A549 (cell line): ENCODE results near the gene TTF2. TPM values are rescaled to one million over a fixed set of nuclear protein-coding genes. Genes with fewer than 3 reads are reported as not detected.

Experiments used
- ATAC-seq, 2 experiments: fragments of 200-7000 bp in 1 of 2; fragments of >200 bp in 1 of 2; cut with Nextera tagmentation in 1 of 2; cut with Tn5 transposase in 1 of 2; 3 replicates each; pipeline versions ENCODE4 v1.8.0 to v1.9.1; 2018 to 2020; ENCODE audit warnings: mild to moderate bottlenecking in 1 of 2, moderate library complexity in 1 of 2
- CTCF ChIA-PET: fragments of 300-600 bp; sonication (Branson Sonifier 250); formaldehyde crosslinking; extraction: SDS; loops from one replicate; lab custom pipeline; 2021; ENCODE audit warnings: antibody characterized with exemption, inconsistent platforms; lab: Yijun Ruan, JAX
- POLR2A ChIA-PET: fragments of 350-600 bp; formaldehyde crosslinking; extraction: SDS; loops from one replicate; lab custom pipeline; 2021; ENCODE audit warnings: antibody characterized with exemption, inconsistent platforms; lab: Yijun Ruan, JAX
- DNase-seq, 2 experiments: peaks; one replicate each; pipeline versions ENCODE4 v3.0.0 to v3.0.0-alpha.2; 2011 to 2016; ENCODE audit warnings: low read depth in 1 of 2, low spot score in 1 of 2
- FAIRE-seq: peaks from 2 replicates; lab custom pipeline; 2011; peaks lifted over from hg19 to GRCh38; lab: Jason Lieb, UNC
- H3K27ac ChIP-seq, 2 experiments: fragments of >200 bp; sonication (Bioruptor Twin); formaldehyde crosslinking; 3 replicates each; pipeline ENCODE4 v1.5.1; 2016 to 2017
- H3K4me1 ChIP-seq: fragments of >200 bp; sonication (Bioruptor Twin); formaldehyde crosslinking; 3 replicates; pipeline ENCODE4 v1.6.1; 2016
- H3K4me2 ChIP-seq: fragments of >200 bp; sonication (Bioruptor Twin); formaldehyde crosslinking; 3 replicates; pipeline ENCODE4 v1.6.1; 2016
- H3K4me3 ChIP-seq: fragments of >200 bp; sonication (Bioruptor Twin); formaldehyde crosslinking; 3 replicates; pipeline ENCODE4 v1.5.1; 2016
- H3K9me3 ChIP-seq: fragments of >200 bp; sonication (Bioruptor Twin); formaldehyde crosslinking; 3 replicates; pipeline ENCODE4 v1.6.1; 2016
- BHLHE40 ChIP-seq: IDR thresholded peaks from 2 replicates; pipeline ENCODE4 v1.6.1; 2012; ENCODE audit warnings: low read depth, low read length, inconsistent platforms
- CBX8 ChIP-seq: fragments of 200-600 bp; sonication (generic); IDR thresholded peaks from 2 replicates; pipeline ENCODE4 v1.6.1; 2016
- CHD2 ChIP-seq: fragments of 150-350 bp; IDR thresholded peaks from 2 replicates; pipeline ENCODE4 v1.6.1; 2014; ENCODE audit warnings: low read length; ENCODE audit not compliant: partially characterized antibody
- CHD4 ChIP-seq: fragments of 200-600 bp; sonication (generic); IDR thresholded peaks from 2 replicates; pipeline ENCODE4 v1.6.1; 2016; ENCODE audit warnings: antibody characterized with exemption, mild to moderate bottlenecking, borderline replicate concordance
- E2F6 ChIP-seq: IDR thresholded peaks from 2 replicates; pipeline ENCODE4 v1.6.1; 2012; ENCODE audit warnings: low read depth, borderline replicate concordance
- EP300 ChIP-seq, 2 experiments: fragments of >200 bp; sonication (Bioruptor Twin); formaldehyde crosslinking; IDR thresholded peaks; 2 replicates in 1 of 2; 3 replicates in 1 of 2; pipeline ENCODE4 v1.6.1; 2016 to 2017
- FOSB ChIP-seq: fragments of 250-450 bp; sonication (Bioruptor Pico); IDR thresholded peaks from 2 replicates; pipeline ENCODE4 v1.5.0; 2020; ENCODE audit warnings: mild to moderate bottlenecking, moderate library complexity
- FOXS1 ChIP-seq: fragments of 250-450 bp; sonication (Bioruptor Pico); IDR thresholded peaks from 2 replicates; pipeline ENCODE4 v1.5.0; 2020; ENCODE audit warnings: mild to moderate bottlenecking, moderate library complexity
- HOXA7 ChIP-seq: fragments of 250-450 bp; sonication (Bioruptor Pico); IDR thresholded peaks from 2 replicates; pipeline ENCODE4 v1.5.0; 2020; ENCODE audit warnings: mild to moderate bottlenecking, moderate library complexity
- HOXB13 ChIP-seq: fragments of 250-450 bp; sonication (Bioruptor Pico); IDR thresholded peaks from 2 replicates; pipeline ENCODE4 v1.5.0; 2020; ENCODE audit warnings: low read depth, mild to moderate bottlenecking, moderate library complexity
- JUNB ChIP-seq: fragments of >200 bp; sonication (Bioruptor Twin); formaldehyde crosslinking; IDR thresholded peaks from 2 replicates; pipeline ENCODE4 v1.6.1; 2016
- KDM5A ChIP-seq: fragments of 200-600 bp; sonication (generic); IDR thresholded peaks from 2 replicates; pipeline ENCODE4 v1.6.1; 2016; ENCODE audit warnings: antibody characterized with exemption, mild to moderate bottlenecking
- MAFK ChIP-seq: fragments of 450-650 bp; IDR thresholded peaks from 2 replicates; pipeline ENCODE4 v1.6.1; 2014; ENCODE audit not compliant: partially characterized antibody
- NFE2L2 ChIP-seq: fragments of 150-350 bp; conservative IDR thresholded peaks from 2 replicates; pipeline ENCODE4 v1.6.1; 2014; ENCODE audit warnings: low read length
- NPAS2 ChIP-seq: fragments of 250-450 bp; sonication (Bioruptor Pico); IDR thresholded peaks from 2 replicates; pipeline ENCODE4 v1.8.0; 2022; ENCODE audit warnings: mild to moderate bottlenecking, moderate library complexity, borderline replicate concordance
- PHF8 ChIP-seq: fragments of 200-600 bp; sonication (generic); IDR thresholded peaks from 2 replicates; pipeline ENCODE4 v1.6.1; 2016; ENCODE audit warnings: low read depth, mild to moderate bottlenecking, antibody characterized with exemption, moderate library complexity, borderline replicate concordance
- RAD21 ChIP-seq, 2 experiments: fragments of >200 bp in 1 of 2; sonication (Bioruptor Twin) in 1 of 2; formaldehyde crosslinking in 1 of 2; IDR thresholded peaks in 1 of 2; conservative IDR thresholded peaks in 1 of 2; 2 replicates in 1 of 2; 3 replicates in 1 of 2; pipeline ENCODE4 v1.6.1; 2012 to 2018; ENCODE audit warnings: inconsistent platforms in 1 of 2
- RARB ChIP-seq: fragments of 250-450 bp; sonication (Bioruptor Pico); IDR thresholded peaks from 2 replicates; pipeline ENCODE4 v1.8.0; 2021; ENCODE audit warnings: mild to moderate bottlenecking, moderate library complexity
- REST ChIP-seq: fragments of 200-600 bp; sonication (generic); IDR thresholded peaks from 2 replicates; pipeline ENCODE4 v1.6.1; 2016; ENCODE audit warnings: antibody characterized with exemption, mild to moderate bottlenecking, moderate library complexity
- RFX5 ChIP-seq: fragments of 450-650 bp; IDR thresholded peaks from 2 replicates; pipeline ENCODE4 v1.7.1; 2014; ENCODE audit warnings: antibody characterized with exemption, mild to moderate bottlenecking, moderate library complexity
- RNF2 ChIP-seq: fragments of 200-600 bp; sonication (generic); IDR thresholded peaks from 2 replicates; pipeline ENCODE4 v1.6.1; 2016; ENCODE audit warnings: low read depth, mild to moderate bottlenecking, antibody characterized with exemption, moderate library complexity, borderline replicate concordance
- TFCP2L1 ChIP-seq: fragments of 250-450 bp; sonication (Bioruptor Pico); IDR thresholded peaks from 2 replicates; pipeline ENCODE4 v1.5.0; 2021; ENCODE audit warnings: mild to moderate bottlenecking
- TP53 ChIP-seq: fragments of 250-450 bp; sonication (Bioruptor Pico); IDR thresholded peaks from 2 replicates; pipeline ENCODE4 v1.5.0; 2021; ENCODE audit warnings: mild to moderate bottlenecking, moderate library complexity
- ZC3H11A ChIP-seq: fragments of 450-650 bp; IDR thresholded peaks from 2 replicates; pipeline ENCODE4 v1.6.1; 2014; ENCODE audit warnings: antibody characterized with exemption, mild to moderate bottlenecking
- ZFP36 ChIP-seq: fragments of 450-650 bp; IDR thresholded peaks from 2 replicates; pipeline ENCODE4 v1.6.1; 2014; ENCODE audit warnings: borderline replicate concordance; ENCODE audit not compliant: partially characterized antibody
- ZSCAN20 ChIP-seq: fragments of 250-450 bp; sonication (Bioruptor Pico); IDR thresholded peaks from 2 replicates; pipeline ENCODE4 v1.8.0; 2022; ENCODE audit warnings: mild to moderate bottlenecking, moderate library complexity
- WGBS: methylation state at CpG from one replicate; pipeline ENCODE4 v1.1.6; 2017; ENCODE audit errors: missing lambda C conversion rate; 5-methylcytosine and 5-hydroxymethylcytosine counted together
- polyA plus RNA-seq, 4 experiments: library from polyadenylated mRNA; depleted of rRNA in 3 of 4; stranded (reverse); fragments of >200 nt; fragmentation: RNase III in 1 of 4; extraction: RNeasy Plus Mini Kit Qiagen cat#74134 plus additional on column Dnase treatment in 1 of 4; gene quantifications; 2 replicates in 3 of 4; 3 replicates in 1 of 4; pipeline ENCODE4 v1.2.3, GENCODE V29; 2011 to 2017
- TF ChIP-seq, protein P1 (sequence below): fragments of 150-350 bp; IDR thresholded peaks from 2 replicates; pipeline ENCODE4 v1.6.1; 2014; ENCODE audit warnings: low read depth, mild to moderate bottlenecking, low read length
- TF ChIP-seq, protein P2 (sequence below): IDR thresholded peaks from 2 replicates; pipeline ENCODE4 v1.6.1; 2012
- TF ChIP-seq, protein P3 (sequence below): fragments of >200 bp; sonication (Bioruptor Twin); formaldehyde crosslinking; IDR thresholded peaks from 3 replicates; pipeline ENCODE4 v1.5.1; 2016

The TTF2 gene
- polyA plus RNA-seq, 2 of the 4 experiments (the other 2 are of a cell fraction): 16.5 to 26.6 TPM

- 84% methylated on average over 2 of the region's 2 CpGs for WGBS
- ChIA-PET POLR2A (no interaction called here), CTCF (interaction anchor here (1.0 to 3.5 kb wide), 4 partner anchors 25 to 162 kb away, joined by 3 to 22 read pairs (median 6); no protein-coding TSS in a partner anchor)
- Histone ChIP-seq H3K4me2 (no peak overlapping the region), H3K4me1 (peaks cover 9% of the 10 kb centered on the region; the same call in 2 of the 3 replicates), H3K4me3 (no peak overlapping the region), H3K9me3 (no peaks in the 10 kb centered on the region), H3K27ac (no peak overlapping the region)
- FAIRE-seq (no peak), DNase-seq (no peak), ATAC-seq (no peak)
- no peak for TF ChIP-seq CHD4
- no peak for TF ChIP-seq CBX8
- no peak for TF ChIP-seq KDM5A
- TF ChIP-seq FOSB (CRISPR knock-in tag): no peak
- no peak for TF ChIP-seq RARB
- TF ChIP-seq ZSCAN20 (CRISPR knock-in tag): no peak
- no peak for TF ChIP-seq RFX5
- no peak for TF ChIP-seq NPAS2
- TF ChIP-seq EP300 (IDR thresholded peaks at IDR 0.05): no peak
- TF ChIP-seq, protein P1, sequence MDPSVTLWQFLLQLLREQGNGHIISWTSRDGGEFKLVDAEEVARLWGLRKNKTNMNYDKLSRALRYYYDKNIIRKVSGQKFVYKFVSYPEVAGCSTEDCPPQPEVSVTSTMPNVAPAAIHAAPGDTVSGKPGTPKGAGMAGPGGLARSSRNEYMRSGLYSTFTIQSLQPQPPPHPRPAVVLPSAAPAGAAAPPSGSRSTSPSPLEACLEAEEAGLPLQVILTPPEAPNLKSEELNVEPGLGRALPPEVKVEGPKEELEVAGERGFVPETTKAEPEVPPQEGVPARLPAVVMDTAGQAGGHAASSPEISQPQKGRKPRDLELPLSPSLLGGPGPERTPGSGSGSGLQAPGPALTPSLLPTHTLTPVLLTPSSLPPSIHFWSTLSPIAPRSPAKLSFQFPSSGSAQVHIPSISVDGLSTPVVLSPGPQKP: no peak
- TF ChIP-seq HOXB13 (CRISPR knock-in tag): no peak
- TF ChIP-seq, protein P2, sequence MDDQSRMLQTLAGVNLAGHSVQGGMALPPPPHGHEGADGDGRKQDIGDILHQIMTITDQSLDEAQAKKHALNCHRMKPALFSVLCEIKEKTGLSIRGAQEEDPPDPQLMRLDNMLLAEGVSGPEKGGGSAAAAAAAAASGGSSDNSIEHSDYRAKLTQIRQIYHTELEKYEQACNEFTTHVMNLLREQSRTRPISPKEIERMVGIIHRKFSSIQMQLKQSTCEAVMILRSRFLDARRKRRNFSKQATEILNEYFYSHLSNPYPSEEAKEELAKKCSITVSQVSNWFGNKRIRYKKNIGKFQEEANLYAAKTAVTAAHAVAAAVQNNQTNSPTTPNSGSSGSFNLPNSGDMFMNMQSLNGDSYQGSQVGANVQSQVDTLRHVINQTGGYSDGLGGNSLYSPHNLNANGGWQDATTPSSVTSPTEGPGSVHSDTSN: no peak
- no peak for TF ChIP-seq FOXS1 (CRISPR knock-in tag)
- no peak for TF ChIP-seq E2F6
- no peak for TF ChIP-seq REST
- no peak for TF ChIP-seq PHF8
- TF ChIP-seq CHD2: no peak
- TF ChIP-seq, protein P3, sequence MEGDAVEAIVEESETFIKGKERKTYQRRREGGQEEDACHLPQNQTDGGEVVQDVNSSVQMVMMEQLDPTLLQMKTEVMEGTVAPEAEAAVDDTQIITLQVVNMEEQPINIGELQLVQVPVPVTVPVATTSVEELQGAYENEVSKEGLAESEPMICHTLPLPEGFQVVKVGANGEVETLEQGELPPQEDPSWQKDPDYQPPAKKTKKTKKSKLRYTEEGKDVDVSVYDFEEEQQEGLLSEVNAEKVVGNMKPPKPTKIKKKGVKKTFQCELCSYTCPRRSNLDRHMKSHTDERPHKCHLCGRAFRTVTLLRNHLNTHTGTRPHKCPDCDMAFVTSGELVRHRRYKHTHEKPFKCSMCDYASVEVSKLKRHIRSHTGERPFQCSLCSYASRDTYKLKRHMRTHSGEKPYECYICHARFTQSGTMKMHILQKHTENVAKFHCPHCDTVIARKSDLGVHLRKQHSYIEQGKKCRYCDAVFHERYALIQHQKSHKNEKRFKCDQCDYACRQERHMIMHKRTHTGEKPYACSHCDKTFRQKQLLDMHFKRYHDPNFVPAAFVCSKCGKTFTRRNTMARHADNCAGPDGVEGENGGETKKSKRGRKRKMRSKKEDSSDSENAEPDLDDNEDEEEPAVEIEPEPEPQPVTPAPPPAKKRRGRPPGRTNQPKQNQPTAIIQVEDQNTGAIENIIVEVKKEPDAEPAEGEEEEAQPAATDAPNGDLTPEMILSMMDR: no peak
- TF ChIP-seq JUNB: no peak
Measured at GRCh38 chr1:117123274-117123673, 63.1 kb downstream of the TTF2 start.

GRCh38 chr1:117124661-117125060 lies 64.5 kb downstream of the TTF2 start:
- Histone ChIP-seq H3K4me3 (no peak overlapping the region), H3K4me2 (no peak overlapping the region), H3K9me3 (no peaks in the 10 kb centered on the region), H3K27ac (no peak overlapping the region), H3K4me1 (peaks cover 9% of the 10 kb centered on the region)
- ATAC-seq (no peak), DNase-seq (no peak), FAIRE-seq (no peak)
- 6% methylated on average over 1 of the region's 1 CpG for WGBS
- ChIA-PET POLR2A (no interaction called here), CTCF (interaction anchor here (1.0 to 1.8 kb wide), 5 partner anchors 12 to 160 kb away, joined by 3 to 11 read pairs (median 5); partner anchors contain the start of gene TTF2)
- TF ChIP-seq E2F6: no peak
- no peak for TF ChIP-seq TP53 (CRISPR knock-in tag)
- TF ChIP-seq NFE2L2: no peak
- no peak for TF ChIP-seq BHLHE40
- no peak for TF ChIP-seq TFCP2L1
- TF ChIP-seq RAD21 (conservative IDR thresholded peaks at IDR 0.05 in 1 of 2, IDR thresholded peaks at IDR 0.05 in 1 of 2): no peak
- TF ChIP-seq ZFP36: no peak
- TF ChIP-seq MAFK: no peak
- no peak for TF ChIP-seq RFX5
- TF ChIP-seq FOXS1 (CRISPR knock-in tag): no peak
- no peak for TF ChIP-seq CHD4
- no peak for TF ChIP-seq HOXA7 (CRISPR knock-in tag)
- no peak for TF ChIP-seq RNF2
- no peak for TF ChIP-seq ZC3H11A
